ENCODE results near the gene PRRG2.

GRCh38 chr19:49558591-49558990, 22.5 kb upstream of the PRRG2 start:
- TF ChIP-seq, protein P1, sequence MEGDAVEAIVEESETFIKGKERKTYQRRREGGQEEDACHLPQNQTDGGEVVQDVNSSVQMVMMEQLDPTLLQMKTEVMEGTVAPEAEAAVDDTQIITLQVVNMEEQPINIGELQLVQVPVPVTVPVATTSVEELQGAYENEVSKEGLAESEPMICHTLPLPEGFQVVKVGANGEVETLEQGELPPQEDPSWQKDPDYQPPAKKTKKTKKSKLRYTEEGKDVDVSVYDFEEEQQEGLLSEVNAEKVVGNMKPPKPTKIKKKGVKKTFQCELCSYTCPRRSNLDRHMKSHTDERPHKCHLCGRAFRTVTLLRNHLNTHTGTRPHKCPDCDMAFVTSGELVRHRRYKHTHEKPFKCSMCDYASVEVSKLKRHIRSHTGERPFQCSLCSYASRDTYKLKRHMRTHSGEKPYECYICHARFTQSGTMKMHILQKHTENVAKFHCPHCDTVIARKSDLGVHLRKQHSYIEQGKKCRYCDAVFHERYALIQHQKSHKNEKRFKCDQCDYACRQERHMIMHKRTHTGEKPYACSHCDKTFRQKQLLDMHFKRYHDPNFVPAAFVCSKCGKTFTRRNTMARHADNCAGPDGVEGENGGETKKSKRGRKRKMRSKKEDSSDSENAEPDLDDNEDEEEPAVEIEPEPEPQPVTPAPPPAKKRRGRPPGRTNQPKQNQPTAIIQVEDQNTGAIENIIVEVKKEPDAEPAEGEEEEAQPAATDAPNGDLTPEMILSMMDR (IDR thresholded peaks at IDR 0.05): no peak
- no peak for TF ChIP-seq POLR2A (IDR thresholded peaks at IDR 0.05)
- TF ChIP-seq POLR2AphosphoS5 (IDR thresholded peaks at IDR 0.05): no peak
- no peak for TF ChIP-seq EP300 (IDR thresholded peaks at IDR 0.05)

Measured in sigmoid colon (tissue), 4 donors.